ENCODE data around the gene TRPV4. TPM values are rescaled to one million over a fixed set of nuclear protein-coding genes. Genes with fewer than 3 reads are reported as not detected.
A peak's percentile ranks its signal among the peaks of the same experiment; 100 is the strongest.

TRPV4 gene
- total RNA-seq, 6 experiments from 2014 or later, result 5.3 to 10.3 (median 6.7) TPM

DNA sequence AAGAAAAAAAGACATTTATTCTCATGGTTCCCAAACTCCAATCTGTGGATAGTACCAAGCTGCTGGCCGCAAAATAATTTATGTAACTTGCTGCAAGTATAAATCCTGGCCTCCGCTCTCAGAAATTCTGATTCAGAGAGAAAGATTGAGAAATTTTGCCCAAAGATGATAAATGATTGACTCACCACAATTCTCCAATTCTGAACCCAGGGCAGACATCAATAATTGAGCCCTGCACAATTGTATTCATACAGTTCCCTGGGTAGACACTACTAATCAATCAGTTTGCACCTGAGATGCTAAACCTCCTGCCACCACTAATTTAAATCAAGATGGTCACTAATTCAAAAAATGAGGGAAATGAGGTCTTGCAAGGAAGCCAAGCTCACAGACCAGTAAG lies 38.2 kb downstream of the TRPV4 start:
- intact Hi-C loops (cut with DNase I), result no loop called here
- ATAC-seq (no peak), DNase-seq (no peak)
- H3K4me1 ChIP-seq, result no peaks in the 10 kb centered on the region
- no peak for TF ChIP-seq POLR2A (IDR thresholded peaks at IDR 0.05)
- TF ChIP-seq, protein P1, sequence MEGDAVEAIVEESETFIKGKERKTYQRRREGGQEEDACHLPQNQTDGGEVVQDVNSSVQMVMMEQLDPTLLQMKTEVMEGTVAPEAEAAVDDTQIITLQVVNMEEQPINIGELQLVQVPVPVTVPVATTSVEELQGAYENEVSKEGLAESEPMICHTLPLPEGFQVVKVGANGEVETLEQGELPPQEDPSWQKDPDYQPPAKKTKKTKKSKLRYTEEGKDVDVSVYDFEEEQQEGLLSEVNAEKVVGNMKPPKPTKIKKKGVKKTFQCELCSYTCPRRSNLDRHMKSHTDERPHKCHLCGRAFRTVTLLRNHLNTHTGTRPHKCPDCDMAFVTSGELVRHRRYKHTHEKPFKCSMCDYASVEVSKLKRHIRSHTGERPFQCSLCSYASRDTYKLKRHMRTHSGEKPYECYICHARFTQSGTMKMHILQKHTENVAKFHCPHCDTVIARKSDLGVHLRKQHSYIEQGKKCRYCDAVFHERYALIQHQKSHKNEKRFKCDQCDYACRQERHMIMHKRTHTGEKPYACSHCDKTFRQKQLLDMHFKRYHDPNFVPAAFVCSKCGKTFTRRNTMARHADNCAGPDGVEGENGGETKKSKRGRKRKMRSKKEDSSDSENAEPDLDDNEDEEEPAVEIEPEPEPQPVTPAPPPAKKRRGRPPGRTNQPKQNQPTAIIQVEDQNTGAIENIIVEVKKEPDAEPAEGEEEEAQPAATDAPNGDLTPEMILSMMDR (IDR thresholded peaks at IDR 0.05), result no peak
- WGBS (ENCODE audit: insufficient coverage, low coverage, low lambda C conversion rate, missing lambda C conversion rate), result 100% methylated on average over 2 of the region's 2 CpGs
- H3K27ac ChIP-seq, result no peak overlapping the region
- H3K36me3 ChIP-seq, result no peaks in the 10 kb centered on the region
- no peaks in the 10 kb centered on the region for H3K27me3 ChIP-seq
- H3K9me3 ChIP-seq, result no peaks in the 10 kb centered on the region
- no peak overlapping the region for H3K4me3 ChIP-seq

GRCh38 chr12:109793826-109794501 lies 39.2 kb downstream of the TRPV4 start:
- TF ChIP-seq, protein P1 (IDR thresholded peaks at IDR 0.05), result no peak
- no peak for TF ChIP-seq POLR2A (IDR thresholded peaks at IDR 0.05)
- Histone ChIP-seq H3K27ac (no peak overlapping the region), H3K4me3 (no peak overlapping the region), H3K4me1 (no peaks in the 10 kb centered on the region), H3K27me3 (no peaks in the 10 kb centered on the region), H3K36me3 (no peaks in the 10 kb centered on the region), H3K9me3 (no peaks in the 10 kb centered on the region)
- peak in 1 of 4 donors; percentile 15 for ATAC-seq
- no peak for DNase-seq
- 83% methylated on average over 9 of the region's 26 CpGs for WGBS (ENCODE audit: insufficient coverage, low coverage, low lambda C conversion rate, missing lambda C conversion rate)
- intact Hi-C loops (cut with DNase I), result no loop called here

DNA sequence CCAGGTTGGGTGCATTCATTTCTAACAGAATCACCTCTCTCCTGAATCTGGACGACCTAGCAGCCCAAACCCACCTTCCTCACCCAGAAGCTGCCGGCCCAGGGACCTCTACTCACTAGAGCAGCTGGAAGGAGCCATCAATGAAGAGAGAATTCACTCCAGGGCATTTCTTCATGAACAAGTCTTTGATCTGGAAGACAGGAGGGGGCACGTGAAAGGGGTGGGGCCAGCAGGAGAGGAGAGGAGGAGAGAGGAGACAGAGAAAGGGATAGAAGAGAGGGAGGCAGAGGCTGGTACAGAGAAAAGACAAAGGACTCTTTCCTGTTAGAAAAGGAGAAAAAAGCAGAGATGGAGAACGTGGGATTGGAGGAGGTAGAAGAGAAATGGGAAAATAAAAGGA lies 39.8 kb downstream of the TRPV4 start:
- ATAC-seq (no peak), DNase-seq (no peak)
- Histone ChIP-seq H3K27me3 (no peaks in the 10 kb centered on the region), H3K9me3 (no peaks in the 10 kb centered on the region), H3K4me1 (no peaks in the 10 kb centered on the region), H3K4me3 (no peak overlapping the region), H3K36me3 (peaks cover 0 to under 1% (median 0%) of the 10 kb centered on the region in 4 donors), H3K27ac (no peak overlapping the region)
- WGBS (ENCODE audit: insufficient coverage, low coverage, low lambda C conversion rate, missing lambda C conversion rate), result 59% methylated on average over 4 of the region's 4 CpGs
- no peak for TF ChIP-seq POLR2A (IDR thresholded peaks at IDR 0.05)
- TF ChIP-seq, protein P1 (IDR thresholded peaks at IDR 0.05), result no peak
- intact Hi-C loops (cut with DNase I), result no loop called here

DNA sequence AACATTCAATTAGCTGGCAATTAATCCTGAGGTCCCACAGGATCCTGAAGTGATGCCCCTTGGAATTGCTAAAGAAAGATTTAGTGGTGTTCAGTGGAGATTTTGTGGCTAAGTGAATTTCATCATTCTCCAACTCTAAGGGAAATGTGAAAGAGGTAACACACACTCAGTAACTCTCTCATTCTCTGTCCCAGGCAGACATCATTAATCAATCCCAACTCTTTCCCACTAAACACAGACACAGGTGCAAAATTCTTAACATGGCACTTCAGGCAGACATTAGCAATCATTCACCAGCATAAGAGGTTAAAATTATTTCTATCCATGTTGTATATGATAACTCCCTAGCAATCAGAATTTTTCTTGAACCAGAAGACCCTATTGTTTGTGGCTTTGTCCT lies 40.2 kb downstream of the TRPV4 start:
- no peaks in the 10 kb centered on the region for H3K4me1 ChIP-seq
- intact Hi-C loops (cut with DNase I), result no loop called here
- no peaks in the 10 kb centered on the region for H3K27me3 ChIP-seq
- H3K36me3 ChIP-seq, result peaks cover 0 to 5% (median 0%) of the 10 kb centered on the region in 4 donors
- DNase-seq (no peak), ATAC-seq (no peak)
- H3K27ac ChIP-seq, result no peak overlapping the region
- H3K4me3 ChIP-seq, result no peak overlapping the region
- TF ChIP-seq POLR2A (IDR thresholded peaks at IDR 0.05), result no peak
- TF ChIP-seq, protein P1 (IDR thresholded peaks at IDR 0.05), result no peak
- H3K9me3 ChIP-seq, result no peaks in the 10 kb centered on the region
